Trophoblast cell (in vitro differentiated cells and primary cell): ENCODE data around the gene MAGI2.

Source experiments
- DNase-seq, 2 donors: peaks; one replicate each; pipeline ENCODE4 v3.0.0-alpha.2; 2016
- H2AFZ ChIP-seq: 2 replicates; pipeline ENCODE4 v1.6.1; 2013; ENCODE audit warnings: low read length, moderate library complexity, mild to moderate bottlenecking; ENCODE audit not compliant: insufficient read depth, poor library complexity
- H2AK5ac ChIP-seq: 2 replicates; pipeline ENCODE4 v1.6.1; 2013; ENCODE audit warnings: mild to moderate bottlenecking, low read length
- H2BK120ac ChIP-seq: 2 replicates; pipeline ENCODE4 v1.6.1; 2013; ENCODE audit warnings: low read length, mild to moderate bottlenecking, moderate library complexity; ENCODE audit not compliant: insufficient read depth, poor library complexity
- H2BK12ac ChIP-seq: 2 replicates; pipeline ENCODE4 v1.6.1; 2013; ENCODE audit warnings: mild to moderate bottlenecking, low read length, moderate library complexity
- H2BK5ac ChIP-seq: 2 replicates; pipeline ENCODE4 v1.6.1; 2013; ENCODE audit warnings: low read length, low read depth, moderate library complexity, mild to moderate bottlenecking; ENCODE audit not compliant: poor library complexity
- H3K14ac ChIP-seq: 2 replicates; pipeline ENCODE4 v1.6.1; 2013; ENCODE audit warnings: mild to moderate bottlenecking, low read length
- H3K18ac ChIP-seq: 2 replicates; pipeline ENCODE4 v1.6.1; 2013; ENCODE audit warnings: mild to moderate bottlenecking, low read length
- H3K23ac ChIP-seq: 2 replicates; pipeline ENCODE4 v1.6.1; 2013; ENCODE audit warnings: low read length
- H3K27ac ChIP-seq: 2 replicates; pipeline ENCODE4 v1.5.1; 2013; ENCODE audit warnings: low read depth, mild to moderate bottlenecking, inconsistent platforms, low read length, moderate library complexity
- H3K27me3 ChIP-seq: 2 replicates; pipeline ENCODE4 v1.6.1; 2013; ENCODE audit warnings: inconsistent platforms, mild to moderate bottlenecking, low read length, moderate library complexity; ENCODE audit not compliant: insufficient read depth
- H3K36me3 ChIP-seq, 2 experiments: 1 replicate in 1 of 2; 2 replicates in 1 of 2; pipeline ENCODE4 v1.6.1; 2013; ENCODE audit warnings: low read length in 2 of 2, mild to moderate bottlenecking in 2 of 2, moderate library complexity in 1 of 2; ENCODE audit not compliant: insufficient read depth in 2 of 2, control insufficient read depth in 1 of 2
- H3K4ac ChIP-seq: 2 replicates; pipeline ENCODE4 v1.6.1; 2013; ENCODE audit warnings: low read depth, mild to moderate bottlenecking, low read length, moderate library complexity
- H3K4me1 ChIP-seq, 2 experiments: 1 replicate in 1 of 2; 2 replicates in 1 of 2; pipeline ENCODE4 v1.6.1; 2013; ENCODE audit warnings: low read length in 2 of 2, mild to moderate bottlenecking in 2 of 2, moderate library complexity in 1 of 2; ENCODE audit not compliant: insufficient read depth in 2 of 2, control insufficient read depth in 1 of 2
- H3K4me2 ChIP-seq: 2 replicates; pipeline ENCODE4 v1.6.1; 2013; ENCODE audit warnings: inconsistent platforms, mild to moderate bottlenecking, low read length, moderate library complexity
- H3K4me3 ChIP-seq: 2 replicates; pipeline ENCODE4 v1.5.1; 2013; ENCODE audit warnings: mild to moderate bottlenecking, low read depth, low read length, inconsistent platforms
- H3K79me1 ChIP-seq: one replicate; pipeline ENCODE4 v1.6.1; 2013; ENCODE audit warnings: low read length
- H3K79me2 ChIP-seq: 2 replicates; pipeline ENCODE4 v1.6.1; 2013; ENCODE audit warnings: low read length, mild to moderate bottlenecking; ENCODE audit not compliant: control insufficient read depth, insufficient read depth, poor library complexity
- H3K9ac ChIP-seq: 2 replicates; pipeline ENCODE4 v1.6.1; 2013; ENCODE audit warnings: mild to moderate bottlenecking, low read length
- H3K9me3 ChIP-seq: 2 replicates; pipeline ENCODE4 v1.6.1; 2013; ENCODE audit warnings: low read depth, mild to moderate bottlenecking, control low read depth, inconsistent platforms, low read length; ENCODE audit not compliant: insufficient read depth
- H4K12ac ChIP-seq: 2 replicates; pipeline ENCODE4 v1.6.1; 2013; ENCODE audit warnings: low read depth, mild to moderate bottlenecking, low read length, moderate library complexity
- H4K8ac ChIP-seq: 2 replicates; pipeline ENCODE4 v1.6.1; 2013; ENCODE audit warnings: low read depth, mild to moderate bottlenecking, low read length, moderate library complexity
- H4K91ac ChIP-seq: one replicate; pipeline ENCODE4 v1.6.1; 2013; ENCODE audit warnings: low read depth, mild to moderate bottlenecking, low read length, moderate library complexity
- WGBS: extraction: QIAGEN DNeasy Blood & Tissue Kit; methylation state at CpG from one replicate; pipeline ENCODE4 v1.1.7; 2013; ENCODE audit warnings: missing lambda C conversion rate; ENCODE audit not compliant: insufficient read length, insufficient coverage; ENCODE audit errors: extremely low coverage; 5-methylcytosine and 5-hydroxymethylcytosine counted together

The MAGI2 gene

DNA sequence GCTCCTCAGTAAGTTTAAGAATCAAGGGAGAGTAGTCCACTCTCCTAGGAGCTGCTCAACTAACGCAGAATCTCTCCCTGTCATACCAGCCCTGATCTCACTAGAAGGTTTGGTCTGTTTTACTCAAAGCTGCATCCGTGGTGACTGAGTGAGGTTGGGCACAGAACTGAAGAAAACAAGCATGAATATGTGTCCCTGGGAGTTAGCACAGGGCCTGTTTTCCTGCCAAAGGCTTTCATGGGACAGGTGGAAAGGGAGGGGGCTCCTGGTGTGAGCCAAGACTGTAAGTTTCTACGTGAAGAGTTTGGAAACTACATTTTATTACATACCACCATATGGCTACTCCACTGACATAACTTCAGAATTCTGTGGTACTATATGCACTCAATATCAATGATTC lies 705.9 kb downstream of the MAGI2 start:
- DNase-seq: no peak
- H3K36me3 ChIP-seq: no peaks in the 10 kb centered on the region
- H3K9me3 ChIP-seq: no peaks in the 10 kb centered on the region
- H3K79me1 ChIP-seq: no peaks in the 10 kb centered on the region
- no peak overlapping the region for H4K91ac ChIP-seq
- no peak overlapping the region for H2AFZ ChIP-seq
- H3K4me1 ChIP-seq: no peaks in the 10 kb centered on the region
- no peak overlapping the region for H3K18ac ChIP-seq
- no peak overlapping the region for H2AK5ac ChIP-seq
- H2BK12ac ChIP-seq: no peak overlapping the region
- H3K27me3 ChIP-seq: no peaks in the 10 kb centered on the region
- H3K23ac ChIP-seq: no peak overlapping the region
- no CpG with 5 or more reads among the region's 3 CpGs for WGBS
- no peak overlapping the region for H3K14ac ChIP-seq
- H3K4me3 ChIP-seq: no peak overlapping the region
- no peak overlapping the region for H4K12ac ChIP-seq
- H3K79me2 ChIP-seq: no peaks in the 10 kb centered on the region
- no peak overlapping the region for H3K27ac ChIP-seq
- no peak overlapping the region for H3K4ac ChIP-seq
- no peak overlapping the region for H3K4me2 ChIP-seq
- no peak overlapping the region for H2BK120ac ChIP-seq
- H4K8ac ChIP-seq: no peak overlapping the region
- no peak overlapping the region for H3K9ac ChIP-seq
- no peak overlapping the region for H2BK5ac ChIP-seq

GRCh38 chr7:78746301-78746700 lies 707.2 kb downstream of the MAGI2 start:
- Histone ChIP-seq H3K79me2 (no peaks in the 10 kb centered on the region), H3K9ac (no peak overlapping the region), H4K8ac (no peak overlapping the region), H2BK120ac (no peak overlapping the region), H3K4me2 (no peak overlapping the region), H2AK5ac (no peak overlapping the region), H3K36me3 (no peaks in the 10 kb centered on the region), H4K12ac (no peak overlapping the region), H3K79me1 (no peaks in the 10 kb centered on the region), H4K91ac (no peak overlapping the region), H2AFZ (no peak overlapping the region), H2BK12ac (no peak overlapping the region), H3K27me3 (no peaks in the 10 kb centered on the region), H3K27ac (no peak overlapping the region), H3K9me3 (no peaks in the 10 kb centered on the region), H2BK5ac (no peak overlapping the region), H3K4me3 (no peak overlapping the region), H3K18ac (no peak overlapping the region), H3K23ac (no peak overlapping the region), H3K4me1 (no peaks in the 10 kb centered on the region), H3K4ac (no peak overlapping the region), H3K14ac (no peak overlapping the region)
- WGBS: no CpG with 5 or more reads among the region's 2 CpGs
- no peak for DNase-seq

GRCh38 chr7:78742694-78743093 lies 710.8 kb downstream of the MAGI2 start:
- H2BK5ac ChIP-seq: no peak overlapping the region
- H3K4me3 ChIP-seq: no peak overlapping the region
- H3K4me1 ChIP-seq: no peaks in the 10 kb centered on the region
- H3K27ac ChIP-seq: no peak overlapping the region
- no CpG with 5 or more reads among the region's 1 CpG for WGBS
- no peak overlapping the region for H3K4me2 ChIP-seq
- no peak overlapping the region for H4K91ac ChIP-seq
- H3K4ac ChIP-seq: no peak overlapping the region
- no peaks in the 10 kb centered on the region for H3K27me3 ChIP-seq
- no peak overlapping the region for H2AFZ ChIP-seq
- no peak overlapping the region for H3K18ac ChIP-seq
- H4K12ac ChIP-seq: no peak overlapping the region
- H3K79me1 ChIP-seq: no peaks in the 10 kb centered on the region
- H2BK12ac ChIP-seq: no peak overlapping the region
- H3K79me2 ChIP-seq: no peaks in the 10 kb centered on the region
- H2BK120ac ChIP-seq: no peak overlapping the region
- no peaks in the 10 kb centered on the region for H3K9me3 ChIP-seq
- no peak overlapping the region for H3K14ac ChIP-seq
- no peak overlapping the region for H3K9ac ChIP-seq
- H3K36me3 ChIP-seq: no peaks in the 10 kb centered on the region
- no peak overlapping the region for H2AK5ac ChIP-seq
- H3K23ac ChIP-seq: peak overlapping the region; percentile 1
- DNase-seq: no peak
- H4K8ac ChIP-seq: no peak overlapping the region

DNA sequence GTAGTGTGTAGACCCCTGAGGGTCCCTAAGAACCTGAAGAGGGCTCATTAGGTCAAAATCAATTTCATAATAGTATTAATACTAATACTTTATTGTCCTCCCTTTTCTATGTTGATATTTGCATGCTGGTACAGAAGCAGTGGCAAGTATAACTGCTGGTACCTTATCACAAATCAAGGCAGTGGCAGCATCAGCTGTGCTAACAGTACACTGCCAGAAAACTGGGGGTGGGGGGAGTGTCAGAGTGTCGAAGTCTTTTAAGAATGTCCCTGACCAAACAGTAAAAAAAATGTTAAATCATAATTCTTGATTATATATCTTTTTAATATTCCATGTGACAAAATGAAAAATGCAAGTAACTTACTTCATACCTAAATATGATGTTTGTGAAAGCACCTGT lies 716.9 kb downstream of the MAGI2 start:
- Histone ChIP-seq H3K14ac (no peak overlapping the region), H4K12ac (no peak overlapping the region), H3K4ac (no peak overlapping the region), H2BK12ac (no peak overlapping the region), H3K27me3 (no peaks in the 10 kb centered on the region), H3K36me3 (no peaks in the 10 kb centered on the region), H2BK120ac (no peak overlapping the region), H3K23ac (no peak overlapping the region), H2BK5ac (no peak overlapping the region), H3K79me2 (no peaks in the 10 kb centered on the region), H4K91ac (no peak overlapping the region), H3K27ac (no peak overlapping the region), H3K4me3 (no peak overlapping the region), H4K8ac (no peak overlapping the region), H3K79me1 (no peaks in the 10 kb centered on the region), H3K9ac (no peak overlapping the region), H2AFZ (no peak overlapping the region), H3K4me1 (no peaks in the 10 kb centered on the region), H2AK5ac (no peak overlapping the region), H3K9me3 (no peaks in the 10 kb centered on the region), H3K18ac (no peak overlapping the region), H3K4me2 (no peak overlapping the region)
- DNase-seq: no peak
- WGBS: no CpG with 5 or more reads among the region's 1 CpG
